IPS-NIHi7 (cell line): ENCODE data around the gene TNXB.
"Not testable (repeated sequence)": the region's sequence is repeated elsewhere in the genome, so short reads cannot be mapped to it uniquely, and the experiment has no call there.

Source experiments
- DNase-seq: peaks from one replicate; pipeline ENCODE4 v3.0.0; 2012; ENCODE audit warnings: mixed read lengths; ENCODE audit errors: extremely low spot score

TNXB gene

DNA sequence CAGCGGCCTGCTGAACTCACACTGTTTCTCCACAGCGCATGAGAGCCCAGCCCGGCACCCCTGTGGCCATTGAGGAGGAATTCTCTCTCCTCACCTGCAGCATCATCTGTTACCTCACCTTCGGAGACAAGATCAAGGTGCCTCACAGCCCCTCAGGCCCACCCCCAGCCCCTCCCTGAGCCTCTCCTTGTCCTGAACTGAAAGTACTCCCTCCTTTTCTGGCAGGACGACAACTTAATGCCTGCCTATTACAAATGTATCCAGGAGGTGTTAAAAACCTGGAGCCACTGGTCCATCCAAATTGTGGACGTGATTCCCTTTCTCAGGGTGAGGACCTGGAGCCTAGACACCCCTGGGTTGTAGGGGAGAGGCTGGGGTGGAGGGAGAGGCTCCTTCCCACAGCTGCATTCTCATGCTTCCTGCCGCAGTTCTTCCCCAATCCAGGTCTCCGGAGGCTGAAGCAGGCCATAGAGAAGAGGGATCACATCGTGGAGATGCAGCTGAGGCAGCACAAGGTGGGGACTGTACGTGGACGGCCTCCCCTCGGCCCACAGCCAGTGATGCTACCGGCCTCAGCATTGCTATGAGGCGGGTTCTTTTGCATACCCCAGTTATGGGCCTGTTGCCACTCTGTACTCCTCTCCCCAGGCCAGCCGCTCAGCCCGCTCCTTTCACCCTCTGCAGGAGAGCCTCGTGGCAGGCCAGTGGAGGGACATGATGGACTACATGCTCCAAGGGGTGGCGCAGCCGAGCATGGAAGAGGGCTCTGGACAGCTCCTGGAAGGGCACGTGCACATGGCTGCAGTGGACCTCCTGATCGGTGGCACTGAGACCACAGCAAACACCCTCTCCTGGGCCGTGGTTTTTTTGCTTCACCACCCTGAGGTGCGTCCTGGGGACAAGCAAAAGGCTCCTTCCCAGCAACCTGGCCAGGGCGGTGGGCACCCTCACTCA, 69.5 kb downstream of the TNXB start:
- not testable (repeated sequence) for DNase-seq

DNA sequence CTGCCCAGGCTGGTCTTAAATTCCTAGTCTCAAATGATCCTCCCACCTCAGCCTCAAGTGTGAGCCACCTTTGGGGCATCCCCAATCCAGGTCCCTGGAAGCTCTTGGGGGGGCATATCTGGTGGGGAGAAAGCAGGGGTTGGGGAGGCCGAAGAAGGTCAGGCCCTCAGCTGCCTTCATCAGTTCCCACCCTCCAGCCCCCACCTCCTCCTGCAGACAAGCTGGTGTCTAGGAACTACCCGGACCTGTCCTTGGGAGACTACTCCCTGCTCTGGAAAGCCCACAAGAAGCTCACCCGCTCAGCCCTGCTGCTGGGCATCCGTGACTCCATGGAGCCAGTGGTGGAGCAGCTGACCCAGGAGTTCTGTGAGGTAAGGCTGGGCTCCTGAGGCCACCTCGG, 70.3 kb downstream of the TNXB start:
- DNase-seq, result not testable (repeated sequence)

DNA sequence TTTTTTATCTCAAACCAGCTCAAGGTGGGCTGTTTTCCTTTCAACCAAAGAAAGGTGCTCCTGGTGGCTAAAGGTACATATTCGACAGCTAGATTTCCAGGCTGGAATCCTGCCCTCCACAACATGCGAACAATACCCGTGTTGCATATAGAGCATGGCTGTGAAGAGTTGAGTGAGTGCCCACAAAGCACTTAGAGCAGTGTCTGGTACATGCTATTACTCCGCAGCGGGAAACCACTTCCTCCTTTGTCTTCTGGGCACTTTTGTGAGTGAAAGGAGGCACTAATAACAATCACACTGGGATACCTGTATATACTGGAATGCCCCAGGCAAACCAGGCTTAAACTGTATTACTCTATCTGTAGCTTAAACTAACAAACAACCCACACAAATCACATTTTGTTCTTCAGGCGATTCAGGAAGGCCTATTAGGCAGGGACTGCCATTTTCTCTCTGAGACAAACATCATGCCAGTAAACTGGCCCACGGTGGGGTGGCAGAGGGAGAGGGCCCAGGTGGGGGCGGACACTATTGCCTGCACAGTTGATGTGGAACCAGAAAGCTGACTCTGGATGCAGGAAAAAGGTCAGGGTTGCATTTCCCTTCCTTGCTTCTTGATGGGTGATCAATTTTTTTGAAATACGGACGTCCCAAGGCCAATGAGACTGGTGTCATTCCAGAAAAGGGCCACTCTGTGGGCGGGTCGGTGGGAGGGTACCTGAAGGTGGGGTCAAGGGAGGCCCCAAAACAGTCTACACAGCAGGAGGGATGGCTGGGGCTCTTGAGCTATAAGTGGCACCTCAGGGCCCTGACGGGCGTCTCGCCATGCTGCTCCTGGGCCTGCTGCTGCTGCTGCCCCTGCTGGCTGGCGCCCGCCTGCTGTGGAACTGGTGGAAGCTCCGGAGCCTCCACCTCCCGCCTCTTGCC, 71.3 kb downstream of the TNXB start, which contains the start of gene CYP21A2:
Gene CYP21A2, plus strand, starts transcription at position 818 of the 927 bp plus-strand sequence. Its CDS starts 8 bp downstream, at position 826.
- not testable (repeated sequence) for DNase-seq

DNA sequence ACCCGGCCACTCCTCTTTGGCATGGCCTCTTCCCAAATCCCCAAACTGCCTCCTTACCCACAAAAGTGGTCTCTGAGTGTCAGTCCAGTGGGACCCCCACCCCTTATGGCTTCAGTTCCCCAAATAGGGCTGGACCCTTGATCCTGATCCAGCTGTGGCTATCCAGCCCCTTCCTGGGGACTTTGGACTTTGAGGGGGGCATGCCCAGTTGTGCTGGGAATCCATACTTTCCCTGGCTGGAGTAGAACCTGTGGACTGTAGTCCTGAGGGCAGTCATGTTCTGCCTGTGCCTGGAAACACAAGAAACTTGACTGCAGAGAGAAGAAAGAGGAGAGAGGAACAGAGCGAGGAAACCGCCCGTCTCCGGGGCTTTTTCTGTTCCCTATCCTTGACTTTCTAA, 72.0 kb downstream of the TNXB start:
- DNase-seq, result not testable (repeated sequence)

DNA sequence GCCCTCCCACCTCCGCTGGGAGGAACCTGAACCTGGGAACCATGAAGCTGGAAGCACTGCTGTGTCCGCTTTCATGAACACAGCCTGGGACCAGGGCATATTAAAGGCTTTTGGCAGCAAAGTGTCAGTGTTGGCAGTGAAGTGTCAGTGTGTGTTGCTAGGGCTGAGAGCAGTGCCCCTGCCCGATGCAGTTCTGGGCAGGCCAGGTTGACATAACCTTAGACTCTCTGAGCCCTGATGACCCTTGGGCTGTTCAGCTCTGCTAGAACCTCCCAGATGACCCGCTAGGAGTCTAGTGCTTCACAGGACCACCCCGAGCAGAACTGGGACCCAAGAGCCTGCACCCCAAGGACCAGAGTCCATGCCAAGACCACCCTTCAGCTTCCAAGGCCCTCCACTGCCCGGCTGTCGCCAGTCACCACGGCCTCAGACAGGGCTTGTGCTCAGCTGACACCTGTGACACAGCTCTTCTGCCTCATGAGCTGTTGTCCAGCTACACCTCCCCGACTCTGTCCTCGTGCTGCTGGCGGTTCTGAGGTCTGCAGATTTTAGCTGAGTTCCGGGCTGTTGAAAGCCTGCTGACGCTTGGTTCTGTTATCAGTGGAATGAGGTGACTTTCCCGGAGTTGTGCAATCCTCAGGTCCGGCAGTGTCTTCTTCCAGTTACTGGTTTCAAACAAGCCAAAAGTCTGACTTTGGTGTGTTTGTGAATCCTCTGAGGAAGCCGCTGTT, 73.7 kb downstream of the TNXB start:
- DNase-seq, result not testable (repeated sequence)

DNA sequence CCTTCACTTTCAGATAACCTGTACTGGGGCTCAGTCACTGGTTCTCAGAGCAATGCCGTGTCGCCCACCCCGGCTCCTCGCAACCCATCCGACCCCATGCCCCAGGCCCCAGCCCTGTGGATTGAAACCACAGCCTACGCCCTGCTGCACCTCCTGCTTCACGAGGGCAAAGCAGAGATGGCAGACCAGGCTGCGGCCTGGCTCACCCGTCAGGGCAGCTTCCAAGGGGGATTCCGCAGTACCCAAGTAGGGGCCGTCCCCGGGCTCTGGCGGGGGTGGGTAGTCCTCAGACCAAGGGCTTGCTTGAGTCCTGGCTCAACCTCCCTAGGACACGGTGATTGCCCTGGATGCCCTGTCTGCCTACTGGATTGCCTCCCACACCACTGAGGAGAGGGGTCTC, 79.6 kb downstream of the TNXB start:
- not testable (repeated sequence) for DNase-seq

DNA sequence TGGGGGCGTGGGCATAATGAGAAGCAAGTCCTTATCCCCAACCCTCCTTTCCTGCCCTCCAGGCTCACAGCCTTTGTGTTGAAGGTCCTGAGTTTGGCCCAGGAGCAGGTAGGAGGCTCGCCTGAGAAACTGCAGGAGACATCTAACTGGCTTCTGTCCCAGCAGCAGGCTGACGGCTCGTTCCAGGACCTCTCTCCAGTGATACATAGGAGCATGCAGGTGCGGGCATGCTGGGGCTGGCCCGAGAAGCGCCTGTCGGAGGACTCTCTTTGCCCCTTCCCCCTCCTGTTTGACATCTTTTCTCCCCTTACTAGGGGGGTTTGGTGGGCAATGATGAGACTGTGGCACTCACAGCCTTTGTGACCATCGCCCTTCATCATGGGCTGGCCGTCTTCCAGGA, 80.5 kb downstream of the TNXB start:
- DNase-seq, result not testable (repeated sequence)

DNA sequence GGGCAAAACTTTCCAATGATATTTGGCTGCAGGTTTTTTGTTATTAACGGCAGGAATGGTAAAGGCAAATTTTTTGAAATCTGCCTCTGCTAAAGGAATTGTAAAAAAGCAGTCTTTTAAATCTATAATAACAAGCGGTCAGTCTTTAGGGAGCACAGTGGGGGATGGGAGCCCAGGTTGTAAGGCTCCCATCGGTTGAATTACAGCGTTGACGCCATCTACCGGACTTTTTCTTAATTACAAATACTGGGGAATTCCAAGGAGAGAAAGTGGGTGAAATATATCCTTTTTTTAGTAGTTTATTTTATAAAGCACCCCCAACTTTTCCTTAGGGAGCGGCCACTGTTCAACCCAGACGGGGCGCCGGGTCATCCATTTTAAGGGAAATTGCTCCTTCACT, 87.0 kb downstream of the TNXB start:
- not testable (repeated sequence) for DNase-seq

DNA sequence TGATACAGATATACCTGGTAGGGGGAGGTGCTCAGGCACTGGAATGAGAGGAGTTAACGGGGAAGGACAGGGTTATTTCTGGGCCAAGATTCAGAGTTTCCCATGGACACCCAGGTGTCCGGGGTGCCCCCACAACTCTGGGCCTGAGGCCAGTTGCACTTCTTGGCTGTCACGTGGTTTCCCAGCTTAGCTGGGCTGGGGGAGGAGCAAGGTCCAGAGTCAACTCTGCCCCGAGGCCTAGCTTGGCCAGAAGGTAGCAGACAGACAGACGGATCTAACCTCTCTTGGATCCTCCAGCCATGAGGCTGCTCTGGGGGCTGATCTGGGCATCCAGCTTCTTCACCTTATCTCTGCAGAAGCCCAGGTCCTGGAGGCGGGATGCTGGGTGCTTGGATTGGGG, 94.6 kb downstream of the TNXB start, which contains the start of gene C4B:
Gene C4B, plus strand, starts transcription at position 249 of the 400 bp plus-strand sequence. Its CDS starts 51 bp downstream, at position 300.
- not testable (repeated sequence) for DNase-seq

DNA sequence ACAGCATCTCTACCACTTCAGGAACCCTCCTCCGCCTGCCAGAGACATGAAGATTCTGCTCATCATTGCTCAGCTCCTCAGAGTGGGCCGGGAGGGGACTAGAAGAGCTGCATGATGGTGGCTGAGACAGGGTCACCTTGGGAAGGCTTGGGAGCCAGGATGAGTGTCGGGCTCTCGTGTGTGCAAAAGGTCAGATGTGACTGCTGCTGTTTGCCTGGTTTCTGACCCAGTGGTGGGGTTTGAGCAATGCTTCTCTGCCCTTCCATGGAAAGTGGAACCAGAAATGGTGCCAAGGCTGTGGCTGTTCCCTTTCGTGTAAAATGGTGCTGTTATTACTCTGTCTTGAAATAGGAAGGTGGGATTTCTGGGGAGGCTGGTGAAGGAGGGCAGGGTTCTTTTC, 95.4 kb downstream of the TNXB start:
- not testable (repeated sequence) for DNase-seq

DNA sequence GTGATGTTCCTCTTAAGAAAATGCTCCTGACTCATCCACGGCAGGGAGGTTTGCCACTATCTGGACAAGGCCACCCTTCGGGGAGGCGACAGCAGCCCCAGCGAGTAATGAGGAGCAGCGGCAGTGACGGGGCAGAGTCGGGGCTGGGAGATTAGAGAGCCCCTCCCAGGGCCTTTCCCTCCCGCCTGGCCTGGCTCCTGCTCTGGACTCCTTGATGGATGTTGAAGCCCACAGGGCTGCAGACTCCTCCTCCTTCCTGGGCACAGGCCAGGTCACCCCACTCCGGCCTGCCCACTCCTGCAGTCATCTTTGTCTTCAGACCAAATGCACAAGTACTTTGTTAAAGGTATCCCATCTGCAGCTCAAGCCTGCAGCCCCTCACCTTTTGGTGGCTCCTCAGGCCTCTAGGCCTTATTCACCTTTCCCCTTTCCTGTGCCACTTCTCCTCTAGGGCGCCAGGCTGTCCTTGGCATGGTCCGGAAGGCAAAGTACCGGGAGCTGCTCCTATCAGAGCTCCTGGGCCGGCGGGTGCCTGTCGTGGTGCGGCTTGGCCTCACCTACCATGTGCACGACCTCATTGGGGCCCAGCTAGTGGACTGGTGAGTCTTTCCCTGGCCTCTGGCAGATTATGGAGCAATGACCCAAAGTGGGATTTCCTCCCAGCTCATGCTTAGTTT, 96.1 kb downstream of the TNXB start:
- not testable (repeated sequence) for DNase-seq

DNA sequence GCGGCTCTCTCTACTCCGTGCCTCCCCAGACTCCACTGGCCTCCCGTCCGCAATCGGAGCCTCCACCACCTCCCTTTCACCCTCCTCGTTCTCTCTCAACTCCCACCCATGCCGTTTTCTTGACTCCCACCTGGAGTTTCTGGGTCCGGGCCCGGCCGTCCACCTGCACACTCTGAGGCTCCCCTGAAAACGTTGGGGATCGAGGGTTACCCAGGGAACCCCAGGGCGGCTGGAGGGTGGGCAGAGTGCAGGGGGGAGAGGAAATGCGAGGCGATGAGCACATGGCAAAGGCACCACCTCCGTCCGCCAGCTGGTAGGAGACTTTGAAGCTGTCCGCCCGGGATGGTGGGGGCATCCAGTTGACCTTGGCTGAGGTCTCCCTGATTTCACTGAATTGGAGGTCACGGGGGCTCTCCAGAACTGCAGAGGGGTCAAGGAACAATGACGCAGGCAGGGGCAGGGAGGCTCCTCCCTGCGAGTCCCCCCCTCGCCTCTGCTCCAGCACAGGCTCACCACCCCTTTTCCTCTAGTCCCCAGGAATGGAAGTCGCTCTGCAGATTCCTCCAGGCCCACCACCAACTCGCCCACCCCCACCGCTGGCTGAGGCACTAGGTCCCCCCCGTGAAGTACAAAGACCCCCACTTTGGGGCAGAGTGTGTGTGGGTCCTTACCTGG, 98.1 kb downstream of the TNXB start:
- DNase-seq, result not testable (repeated sequence)

DNA sequence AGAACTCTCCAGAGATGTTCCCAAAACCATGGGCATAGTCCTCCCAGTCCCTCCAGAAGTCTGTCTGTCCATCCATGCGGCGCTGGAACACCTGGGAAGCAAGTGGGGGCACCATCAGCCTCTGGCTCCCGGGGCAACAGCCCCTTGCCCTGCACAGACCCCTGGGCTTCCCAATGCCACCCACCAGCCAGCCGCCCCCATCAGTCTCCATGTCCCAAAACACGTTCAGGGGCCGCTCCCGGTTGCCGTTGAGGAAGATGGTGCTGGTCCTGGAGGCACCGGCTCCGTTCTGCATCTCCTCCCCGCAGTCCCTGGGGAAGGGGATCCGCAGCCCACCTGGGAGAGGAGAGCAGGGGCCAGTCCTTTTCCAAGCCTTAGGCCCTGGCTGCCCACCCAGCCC, 99.6 kb downstream of the TNXB start:
- not testable (repeated sequence) for DNase-seq

DNA sequence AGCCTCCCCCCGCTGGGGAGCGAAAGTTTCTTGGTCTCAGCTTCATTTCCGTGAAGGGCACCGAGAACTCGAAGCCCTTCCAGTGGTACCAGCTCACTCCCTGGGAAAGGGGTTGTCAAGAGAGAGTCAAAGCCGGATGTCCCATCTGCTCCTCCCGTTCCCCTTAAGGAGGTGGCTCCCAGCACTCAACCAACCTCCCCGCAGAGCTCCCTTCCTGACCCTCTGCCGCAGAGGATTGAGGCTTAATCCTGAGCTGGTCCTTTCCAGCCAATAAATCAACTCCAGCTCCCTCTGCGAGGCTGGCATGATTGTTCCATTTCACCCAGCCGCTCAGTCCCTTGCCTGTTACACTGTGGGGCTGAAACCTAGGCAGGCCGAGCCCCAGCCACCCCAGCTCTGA, 100.5 kb downstream of the TNXB start:
- peak; percentile 2 for DNase-seq

DNA sequence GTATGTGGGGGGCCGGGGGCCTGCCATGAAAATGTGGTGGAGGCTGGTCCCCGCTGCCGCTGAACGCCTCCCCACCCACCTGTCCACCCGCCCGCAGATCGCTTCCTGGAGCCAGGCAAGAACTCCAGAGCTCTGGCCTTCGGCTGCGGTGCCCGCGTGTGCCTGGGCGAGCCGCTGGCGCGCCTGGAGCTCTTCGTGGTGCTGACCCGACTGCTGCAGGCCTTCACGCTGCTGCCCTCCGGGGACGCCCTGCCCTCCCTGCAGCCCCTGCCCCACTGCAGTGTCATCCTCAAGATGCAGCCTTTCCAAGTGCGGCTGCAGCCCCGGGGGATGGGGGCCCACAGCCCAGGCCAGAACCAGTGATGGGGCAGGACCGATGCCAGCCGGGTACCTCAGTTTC, 101.1 kb downstream of the TNXB start:
- not testable (repeated sequence) for DNase-seq

DNA sequence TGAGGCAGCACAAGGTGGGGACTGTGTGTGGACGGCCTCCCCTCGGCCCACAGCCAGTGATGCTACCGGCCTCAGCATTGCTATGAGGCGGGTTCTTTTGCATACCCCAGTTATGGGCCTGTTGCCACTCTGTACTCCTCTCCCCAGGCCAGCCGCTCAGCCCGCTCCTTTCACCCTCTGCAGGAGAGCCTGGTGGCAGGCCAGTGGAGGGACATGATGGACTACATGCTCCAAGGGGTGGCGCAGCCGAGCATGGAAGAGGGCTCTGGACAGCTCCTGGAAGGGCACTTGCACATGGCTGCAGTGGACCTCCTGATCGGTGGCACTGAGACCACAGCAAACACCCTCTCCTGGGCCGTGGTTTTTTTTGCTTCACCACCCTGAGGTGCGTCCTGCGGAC, 102.1 kb downstream of the TNXB start:
- not testable (repeated sequence) for DNase-seq

DNA sequence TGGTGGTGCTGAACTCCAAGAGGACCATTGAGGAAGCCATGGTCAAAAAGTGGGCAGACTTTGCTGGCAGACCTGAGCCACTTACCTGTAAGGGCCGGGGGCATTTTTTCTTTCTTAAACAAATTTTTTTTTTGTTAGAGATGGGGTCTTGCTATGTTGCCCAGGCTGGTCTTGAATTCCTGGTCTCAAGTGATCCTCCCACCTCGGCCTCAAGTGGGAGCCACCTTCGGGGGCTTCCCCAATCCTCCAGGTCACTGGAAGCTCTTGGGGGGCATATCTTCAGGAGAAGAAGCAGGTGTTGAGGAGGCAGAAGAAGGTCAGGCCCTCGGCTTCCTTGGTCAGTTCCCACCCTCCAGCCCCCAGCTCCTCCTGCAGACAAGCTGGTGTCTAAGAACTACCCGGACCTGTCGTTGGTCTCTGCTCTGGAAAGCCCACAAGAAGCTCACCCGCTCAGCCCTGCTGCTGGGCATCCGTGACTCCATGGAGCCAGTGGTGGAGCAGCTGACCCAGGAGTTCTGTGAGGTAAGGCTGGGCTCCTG, 103.1 kb downstream of the TNXB start:
- DNase-seq, result peak; percentile 1

DNA sequence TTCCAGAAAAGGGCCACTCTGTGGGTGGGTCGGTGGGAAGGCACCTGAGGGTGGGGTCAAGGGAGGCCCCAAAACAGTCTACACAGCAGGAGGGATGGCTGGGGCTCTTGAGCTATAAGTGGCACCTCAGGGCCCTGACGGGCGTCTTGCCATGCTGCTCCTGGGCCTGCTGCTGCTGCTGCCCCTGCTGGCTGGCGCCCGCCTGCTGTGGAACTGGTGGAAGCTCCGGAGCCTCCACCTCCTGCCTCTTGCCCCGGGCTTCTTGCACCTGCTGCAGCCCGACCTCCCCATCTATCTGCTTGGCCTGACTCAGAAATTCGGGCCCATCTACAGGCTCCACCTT, 103.6 kb downstream of the TNXB start:
- DNase-seq, result not testable (repeated sequence)

DNA sequence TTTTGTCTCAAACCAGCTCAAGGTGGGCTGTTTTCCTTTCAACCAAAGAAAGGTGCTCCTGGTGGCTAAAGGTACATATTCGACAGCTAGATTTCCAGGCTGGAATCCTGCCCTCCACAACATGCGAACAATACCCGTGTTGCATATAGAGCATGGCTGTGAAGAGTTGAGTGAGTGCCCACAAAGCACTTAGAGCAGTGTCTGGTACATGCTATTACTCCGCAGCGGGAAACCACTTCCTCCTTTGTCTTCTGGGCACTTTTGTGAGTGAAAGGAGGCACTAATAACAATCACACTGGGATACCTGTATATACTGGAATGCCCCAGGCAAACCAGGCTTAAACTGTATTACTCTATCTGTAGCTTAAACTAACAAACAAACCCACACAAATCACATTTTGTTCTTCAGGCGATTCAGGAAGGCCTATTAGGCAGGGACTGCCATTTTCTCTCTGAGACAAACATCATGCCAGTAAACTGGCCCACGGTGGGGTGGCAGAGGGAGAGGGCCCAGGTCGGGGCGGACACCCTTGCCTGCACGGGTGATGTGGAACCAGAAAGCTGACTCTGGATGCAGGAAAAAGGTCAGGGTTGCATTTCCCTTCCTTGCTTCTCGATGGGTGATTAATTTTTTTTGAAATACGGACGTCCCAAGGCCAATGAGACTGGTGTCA, 104.1 kb downstream of the TNXB start:
- not testable (repeated sequence) for DNase-seq
